MM.1S (cell line): Measurements from ENCODE around the gene TREX2.

ENCODE experiments used
- CTCF ChIP-seq: fragments of 300-600 bp; sonication (generic); IDR thresholded peaks from 2 replicates; pipeline ENCODE4 v1.5.1; 2016; ENCODE audit warnings: antibody characterized with exemption, low read length, mixed read lengths
- EZH2 ChIP-seq: fragments of 300-600 bp; sonication (generic); optimal IDR thresholded peaks from 2 replicates; pipeline ENCODE3; 2017; ENCODE audit warnings: low read depth, mild to moderate bottlenecking, antibody characterized with exemption, low read length, mixed read lengths
- EZH2phosphoT487 ChIP-seq: fragments of 300-600 bp; sonication (generic); IDR thresholded peaks from 2 replicates; pipeline ENCODE4 v1.6.1; 2018; ENCODE audit warnings: antibody characterized with exemption, low read length

GRCh38 chrX:153395613-153396319, 50.1 kb downstream of the TREX2 start:
- TF ChIP-seq CTCF (no peak), EZH2 (no peak), EZH2phosphoT487 (no peak)
